GM18873 (cell line): ENCODE data around the gene CLDN22.

Experiments used
- ATAC-seq: cut with Tn5 transposase; IDR thresholded peaks from one replicate; pipeline ENCODE4 v1.9.1; 2021; ENCODE audit warnings: mild to moderate bottlenecking, moderate library complexity, moderate number of reproducible peaks; ENCODE audit not compliant: unreplicated experiment, low FRiP score

CLDN22 gene

GRCh38 chr4:183320211-183321059 lies at the start of gene CLDN22:
CLDN22 (minus strand) TSS chr4:183320276; CDS start chr4:183320218, 58 bp downstream.
- ATAC-seq, result no peak

- no peak for ATAC-seq
Measured at GRCh38 chr4:183369073-183369472, 49.0 kb upstream of the CLDN22 start.

- ATAC-seq, result no peak
Measured at GRCh38 chr4:183366206-183366835, 46.2 kb upstream of the CLDN22 start.

GRCh38 chr4:183364025-183364424 lies 43.9 kb upstream of the CLDN22 start:
- no peak for ATAC-seq

GRCh38 chr4:183362916-183363542 lies 43.0 kb upstream of the CLDN22 start:
- no peak for ATAC-seq

GRCh38 chr4:183362036-183362435 lies 42.0 kb upstream of the CLDN22 start:
- ATAC-seq, result no peak

- ATAC-seq, result no peak
Measured at GRCh38 chr4:183360161-183360919, 40.3 kb upstream of the CLDN22 start.

- ATAC-seq, result no peak
Measured at GRCh38 chr4:183358215-183358755, 38.2 kb upstream of the CLDN22 start.

GRCh38 chr4:183356931-183357675 lies 37.0 kb upstream of the CLDN22 start:
- ATAC-seq, result no peak

GRCh38 chr4:183356173-183356830 lies 36.2 kb upstream of the CLDN22 start:
- ATAC-seq, result no peak

- ATAC-seq, result no peak
Measured at GRCh38 chr4:183355405-183355804, 35.3 kb upstream of the CLDN22 start.

- no peak for ATAC-seq
Measured at GRCh38 chr4:183354219-183354618, 34.1 kb upstream of the CLDN22 start.

- ATAC-seq, result no peak
Measured at GRCh38 chr4:183353557-183353956, 33.5 kb upstream of the CLDN22 start.

- ATAC-seq, result no peak
Measured at GRCh38 chr4:183352546-183352945, 32.5 kb upstream of the CLDN22 start.

GRCh38 chr4:183350317-183351071 lies 30.4 kb upstream of the CLDN22 start:
- ATAC-seq, result no peak

GRCh38 chr4:183349673-183350072 lies 29.6 kb upstream of the CLDN22 start:
- ATAC-seq, result no peak

GRCh38 chr4:183348706-183349659 lies 28.9 kb upstream of the CLDN22 start:
- no peak for ATAC-seq
